SK-N-SH (cell line): ENCODE data around the gene GLB1L3. TPM values are rescaled to one million over a fixed set of nuclear protein-coding genes. Genes with fewer than 3 reads are reported as not detected.

ENCODE experiments used
- CTCF ChIA-PET: fragments of 300-600, 350-600 bp; formaldehyde crosslinking; extraction: SDS; loops from one replicate; lab custom pipeline; 2021; lab: Yijun Ruan, JAX
- POLR2A ChIA-PET: fragments of 350-600 bp; sonication (Branson Sonifier 250); formaldehyde crosslinking; extraction: SDS; loops from one replicate; lab custom pipeline; 2020; ENCODE audit warnings: antibody characterized with exemption, inconsistent platforms; lab: Yijun Ruan, JAX
- DNase-seq: peaks from one replicate; pipeline ENCODE4 v3.0.0; 2012
- H2AFZ ChIP-seq: fragments of 200-600 bp; sonication (generic); 2 replicates; pipeline ENCODE4 v1.8.1; 2016; ENCODE audit warnings: antibody characterized with exemption, mild to moderate bottlenecking, low read depth
- H3F3A ChIP-seq: fragments of 200-600 bp; sonication (generic); replicated peaks from 2 replicates; pipeline ENCODE3; 2016; ENCODE audit warnings: antibody characterized with exemption, mild to moderate bottlenecking; ENCODE audit not compliant: insufficient read depth
- H3K27ac ChIP-seq, 2 experiments: fragments of 200-500 bp in 1 of 2; fragments of 200-600 bp in 1 of 2; sonication (Bioruptor generic) in 1 of 2; sonication (generic), shearing (Covaris generic) in 1 of 2; 2 replicates each; pipeline versions ENCODE4 v1.5.1 to v1.6.1; 2014 to 2016; ENCODE audit warnings: low read depth in 2 of 2, inconsistent platforms in 1 of 2, low read length in 1 of 2, mild to moderate bottlenecking in 1 of 2, mixed read lengths in 1 of 2
- H3K27me3 ChIP-seq: fragments of 200-600 bp; sonication (generic), shearing (Covaris generic); 2 replicates; pipeline ENCODE4 v1.6.1; 2016; ENCODE audit warnings: mixed run types; ENCODE audit not compliant: insufficient read depth
- H3K36me3 ChIP-seq, 2 experiments: fragments of 200-500 bp in 1 of 2; fragments of 200-600 bp in 1 of 2; sonication (Bioruptor generic) in 1 of 2; sonication (generic) in 1 of 2; replicated peaks in 1 of 2; 2 replicates each; pipeline versions ENCODE3 to v1.5.1; 2014 to 2016; ENCODE audit warnings: low read length in 1 of 2, mild to moderate bottlenecking in 1 of 2; ENCODE audit not compliant: insufficient read depth in 2 of 2, control insufficient read depth in 1 of 2
- H3K4me1 ChIP-seq, 2 experiments: fragments of 200-500 bp in 1 of 2; fragments of 200-600 bp in 1 of 2; sonication (Bioruptor generic) in 1 of 2; sonication (generic), shearing (Covaris generic) in 1 of 2; 2 replicates each; pipeline versions ENCODE4 v1.5.1 to v1.6.1; 2014 to 2016; ENCODE audit warnings: low read depth in 1 of 2, low read length in 1 of 2, mixed run types in 1 of 2; ENCODE audit not compliant: insufficient read depth in 2 of 2, control insufficient read depth in 1 of 2
- H3K4me2 ChIP-seq: fragments of 200-600 bp; sonication (generic), shearing (Covaris generic); 2 replicates; pipeline ENCODE4 v1.6.1; 2017; ENCODE audit warnings: mixed run types
- H3K4me3 ChIP-seq, 2 experiments: fragments of 200-500 bp in 1 of 2; fragments of 200-600 bp in 1 of 2; sonication (Bioruptor generic) in 1 of 2; sonication (generic), shearing (Covaris generic) in 1 of 2; 2 replicates each; pipeline versions ENCODE4 v1.5.1 to v1.8.1; 2014 to 2016; ENCODE audit warnings: low read depth in 2 of 2, inconsistent platforms in 1 of 2, low read length in 1 of 2, mild to moderate bottlenecking in 1 of 2, mixed read lengths in 1 of 2, moderate library complexity in 1 of 2
- H3K79me2 ChIP-seq: fragments of 200-600 bp; sonication (generic); 2 replicates; pipeline ENCODE4 v1.8.1; 2017; ENCODE audit warnings: mild to moderate bottlenecking; ENCODE audit not compliant: insufficient read depth
- H3K9ac ChIP-seq: fragments of 200-600 bp; sonication (generic); 2 replicates; pipeline ENCODE4 v1.6.1; 2017; ENCODE audit warnings: mixed run types
- H3K9me2 ChIP-seq: fragments of 200-600 bp; sonication (generic); 2 replicates; pipeline ENCODE4 v1.6.1; 2017; ENCODE audit warnings: mixed run types
- H3K9me3 ChIP-seq: fragments of 200-600 bp; sonication (generic); 2 replicates; pipeline ENCODE4 v1.6.1; 2017; ENCODE audit warnings: mixed run types, mild to moderate bottlenecking, moderate library complexity
- H4K20me1 ChIP-seq: fragments of 200-600 bp; sonication (generic); 2 replicates; pipeline ENCODE4 v1.6.1; 2017; ENCODE audit warnings: mild to moderate bottlenecking, mixed run types; ENCODE audit not compliant: insufficient read depth
- EZH2phosphoT487 ChIP-seq: fragments of 200-600 bp; sonication (generic); IDR thresholded peaks from 2 replicates; pipeline ENCODE4 v1.6.1; 2017; ENCODE audit warnings: low read depth, mixed run types, mild to moderate bottlenecking, antibody characterized with exemption, moderate library complexity, borderline replicate concordance
- FOXJ3 ChIP-seq: sonication (generic); formaldehyde crosslinking; IDR thresholded peaks from 2 replicates; pipeline ENCODE4 v1.5.1; 2020; ENCODE audit warnings: mild to moderate bottlenecking, missing genetic modification reagents
- FOXM1 ChIP-seq: IDR thresholded peaks from 2 replicates; pipeline ENCODE4 v1.4.0; 2012; ENCODE audit warnings: low read depth, mild to moderate bottlenecking
- GABPA ChIP-seq: IDR thresholded peaks from 2 replicates; pipeline ENCODE4 v1.4.0; 2012; ENCODE audit warnings: low read depth, mild to moderate bottlenecking
- GATA2 ChIP-seq: sonication (generic); formaldehyde crosslinking; IDR thresholded peaks from 2 replicates; pipeline ENCODE4 v1.5.0; 2020; ENCODE audit warnings: mild to moderate bottlenecking, missing genetic modification reagents
- JUND ChIP-seq: IDR thresholded peaks from 2 replicates; pipeline ENCODE4 v1.4.0; 2012
- MEF2A ChIP-seq: IDR thresholded peaks from 2 replicates; pipeline ENCODE4 v1.4.0; 2012; ENCODE audit warnings: low read depth, borderline replicate concordance
- MXI1 ChIP-seq: IDR thresholded peaks from 2 replicates; pipeline ENCODE4 v1.6.1; 2012; ENCODE audit warnings: mild to moderate bottlenecking, low read depth, low read length, improper control_type of control experiment
- NFIC ChIP-seq: IDR thresholded peaks from 2 replicates; pipeline ENCODE4 v1.4.0; 2012; ENCODE audit warnings: borderline replicate concordance
- POLR2AphosphoS5 ChIP-seq: IDR thresholded peaks from 2 replicates; pipeline ENCODE4 v1.6.1; 2012; ENCODE audit warnings: low read depth, low read length
- RAD21 ChIP-seq: IDR thresholded peaks from 2 replicates; pipeline ENCODE4 v1.6.1; 2012; ENCODE audit warnings: mild to moderate bottlenecking, low read length
- SMC3 ChIP-seq: IDR thresholded peaks from 2 replicates; pipeline ENCODE4 v1.6.1; 2012; ENCODE audit warnings: low read depth, low read length, improper control_type of control experiment
- TAF1 ChIP-seq: IDR thresholded peaks from 2 replicates; pipeline ENCODE4 v1.6.1; 2012; ENCODE audit warnings: low read depth, mild to moderate bottlenecking, low read length, moderate library complexity, borderline replicate concordance
- TEAD4 ChIP-seq: IDR thresholded peaks from 2 replicates; pipeline ENCODE4 v1.4.0; 2012; ENCODE audit warnings: mild to moderate bottlenecking, borderline replicate concordance; ENCODE audit not compliant: insufficient read depth
- WGBS: methylation state at CpG from one replicate; pipeline ENCODE4 v1.1.6; 2017; ENCODE audit warnings: low lambda C conversion rate; 5-methylcytosine and 5-hydroxymethylcytosine counted together
- polyA plus RNA-seq, 3 experiments: library from polyadenylated mRNA; depleted of rRNA; stranded (reverse); fragments of >200 nt; gene quantifications; 2 replicates each; pipeline ENCODE4 v1.2.3, GENCODE V29; 2012
- TF ChIP-seq, protein P1 (sequence below): IDR thresholded peaks from 2 replicates; pipeline ENCODE4 v1.4.0; 2012; ENCODE audit warnings: low read depth
- TF ChIP-seq, protein P2 (sequence below): IDR thresholded peaks from 2 replicates; pipeline ENCODE4 v1.6.1; 2012; ENCODE audit warnings: mild to moderate bottlenecking, low read depth, low read length, moderate library complexity
- TF ChIP-seq, protein P3 (sequence below): IDR thresholded peaks from 2 replicates; pipeline ENCODE4 v1.4.0; 2012; ENCODE audit warnings: low read depth, borderline replicate concordance
- TF ChIP-seq, protein P4 (sequence below): IDR thresholded peaks from 2 replicates; pipeline ENCODE4; 2012
- TF ChIP-seq, protein P5 (sequence below): fragments of 150-350 bp; IDR thresholded peaks from 2 replicates; pipeline ENCODE4 v1.6.1; 2017; ENCODE audit warnings: antibody characterized with exemption, low read length, low read depth, borderline replicate concordance

GLB1L3 gene
- polyA plus RNA-seq, 1 of the 3 experiments (the other 2 are of a cell fraction), result not detected

DNA sequence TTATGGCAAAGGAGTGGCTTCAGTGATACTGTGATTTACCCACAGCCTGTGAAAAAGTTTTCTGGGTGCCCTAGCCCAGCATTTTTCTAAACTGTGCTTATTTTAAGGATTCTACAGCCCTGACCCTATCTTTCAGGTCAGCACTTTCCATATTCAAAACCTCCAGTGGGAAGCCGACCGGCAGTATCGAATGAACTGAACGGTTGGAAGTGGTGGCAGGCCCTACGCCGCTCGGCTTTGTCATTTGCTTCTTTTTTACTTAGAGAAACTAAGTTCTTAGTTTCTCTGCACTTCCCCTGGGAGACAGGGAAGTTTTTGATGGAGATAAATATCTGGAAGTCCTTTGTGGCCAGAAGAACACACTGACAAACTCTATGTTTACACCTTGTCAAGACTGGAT is 56.6 kb downstream of the GLB1L3 start:
- TF ChIP-seq TAF1 (no peak), GATA2 (CRISPR knock-in tag) (no peak), POLR2AphosphoS5 (no peak), FOXM1 (no peak)
- TF ChIP-seq, protein P1, sequence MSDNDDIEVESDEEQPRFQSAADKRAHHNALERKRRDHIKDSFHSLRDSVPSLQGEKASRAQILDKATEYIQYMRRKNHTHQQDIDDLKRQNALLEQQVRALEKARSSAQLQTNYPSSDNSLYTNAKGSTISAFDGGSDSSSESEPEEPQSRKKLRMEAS, result no peak
- Histone ChIP-seq H3K27me3 (peaks cover 7% of the 10 kb centered on the region; the same call in 1 of the 2 replicates), H3K9me2 (no peaks in the 10 kb centered on the region), H3K9ac (no peak overlapping the region), H4K20me1 (no peaks in the 10 kb centered on the region), H3K79me2 (no peaks in the 10 kb centered on the region), H2AFZ (no peak overlapping the region), H3K4me1 (peaks cover 0 to 3% of the 10 kb centered on the region in 2 experiments; a peak in 2 of 4 replicates), H3K9me3 (no peaks in the 10 kb centered on the region), H3K4me2 (no peak overlapping the region), H3F3A (no peaks in the 10 kb centered on the region), H3K4me3 (no peak overlapping the region; a peak in 1 of 4 replicates), H3K27ac (no peak overlapping the region), H3K36me3 (no peaks in the 10 kb centered on the region)
- ChIA-PET POLR2A (no interaction called here), CTCF (interaction anchor here (0.7 to 1.6 kb wide), 4 partner anchors 11 to 383 kb away, joined by 3 to 5 read pairs (median 3); no protein-coding TSS in a partner anchor)
- 94% methylated on average over 7 of the region's 7 CpGs for WGBS
- DNase-seq, result no peak

DNA sequence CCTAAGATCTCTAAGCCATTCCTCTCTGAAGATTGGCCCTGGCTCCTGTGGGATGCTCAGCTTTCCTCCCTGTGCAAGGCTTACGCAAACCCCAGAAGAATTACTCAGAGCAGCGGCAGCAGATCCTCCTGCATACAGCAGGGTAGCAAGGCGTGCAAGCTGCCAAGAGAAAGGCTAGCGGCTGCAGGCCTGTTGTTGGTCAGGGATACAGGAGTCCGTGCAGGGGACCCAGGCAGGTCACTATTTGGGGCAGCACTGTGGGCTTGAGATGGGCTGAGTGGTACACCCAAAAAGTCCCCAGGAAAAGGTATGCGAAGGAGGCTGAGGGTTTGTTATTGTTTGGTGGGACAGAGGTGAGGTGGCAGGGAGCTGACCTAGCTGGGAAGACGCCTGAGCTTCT is 57.1 kb downstream of the GLB1L3 start:
- POLR2A ChIA-PET, result no interaction called here
- no peak overlapping the region for H3K27ac ChIP-seq
- H4K20me1 ChIP-seq, result no peaks in the 10 kb centered on the region
- no peak overlapping the region for H3K4me2 ChIP-seq
- H3F3A ChIP-seq, result no peaks in the 10 kb centered on the region
- H3K9me3 ChIP-seq, result no peaks in the 10 kb centered on the region
- TF ChIP-seq, protein P2, sequence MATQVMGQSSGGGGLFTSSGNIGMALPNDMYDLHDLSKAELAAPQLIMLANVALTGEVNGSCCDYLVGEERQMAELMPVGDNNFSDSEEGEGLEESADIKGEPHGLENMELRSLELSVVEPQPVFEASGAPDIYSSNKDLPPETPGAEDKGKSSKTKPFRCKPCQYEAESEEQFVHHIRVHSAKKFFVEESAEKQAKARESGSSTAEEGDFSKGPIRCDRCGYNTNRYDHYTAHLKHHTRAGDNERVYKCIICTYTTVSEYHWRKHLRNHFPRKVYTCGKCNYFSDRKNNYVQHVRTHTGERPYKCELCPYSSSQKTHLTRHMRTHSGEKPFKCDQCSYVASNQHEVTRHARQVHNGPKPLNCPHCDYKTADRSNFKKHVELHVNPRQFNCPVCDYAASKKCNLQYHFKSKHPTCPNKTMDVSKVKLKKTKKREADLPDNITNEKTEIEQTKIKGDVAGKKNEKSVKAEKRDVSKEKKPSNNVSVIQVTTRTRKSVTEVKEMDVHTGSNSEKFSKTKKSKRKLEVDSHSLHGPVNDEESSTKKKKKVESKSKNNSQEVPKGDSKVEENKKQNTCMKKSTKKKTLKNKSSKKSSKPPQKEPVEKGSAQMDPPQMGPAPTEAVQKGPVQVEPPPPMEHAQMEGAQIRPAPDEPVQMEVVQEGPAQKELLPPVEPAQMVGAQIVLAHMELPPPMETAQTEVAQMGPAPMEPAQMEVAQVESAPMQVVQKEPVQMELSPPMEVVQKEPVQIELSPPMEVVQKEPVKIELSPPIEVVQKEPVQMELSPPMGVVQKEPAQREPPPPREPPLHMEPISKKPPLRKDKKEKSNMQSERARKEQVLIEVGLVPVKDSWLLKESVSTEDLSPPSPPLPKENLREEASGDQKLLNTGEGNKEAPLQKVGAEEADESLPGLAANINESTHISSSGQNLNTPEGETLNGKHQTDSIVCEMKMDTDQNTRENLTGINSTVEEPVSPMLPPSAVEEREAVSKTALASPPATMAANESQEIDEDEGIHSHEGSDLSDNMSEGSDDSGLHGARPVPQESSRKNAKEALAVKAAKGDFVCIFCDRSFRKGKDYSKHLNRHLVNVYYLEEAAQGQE, result no peak
- TF ChIP-seq, protein P3, sequence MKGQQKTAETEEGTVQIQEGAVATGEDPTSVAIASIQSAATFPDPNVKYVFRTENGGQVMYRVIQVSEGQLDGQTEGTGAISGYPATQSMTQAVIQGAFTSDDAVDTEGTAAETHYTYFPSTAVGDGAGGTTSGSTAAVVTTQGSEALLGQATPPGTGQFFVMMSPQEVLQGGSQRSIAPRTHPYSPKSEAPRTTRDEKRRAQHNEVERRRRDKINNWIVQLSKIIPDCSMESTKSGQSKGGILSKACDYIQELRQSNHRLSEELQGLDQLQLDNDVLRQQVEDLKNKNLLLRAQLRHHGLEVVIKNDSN, result no peak
- TF ChIP-seq, protein P4, sequence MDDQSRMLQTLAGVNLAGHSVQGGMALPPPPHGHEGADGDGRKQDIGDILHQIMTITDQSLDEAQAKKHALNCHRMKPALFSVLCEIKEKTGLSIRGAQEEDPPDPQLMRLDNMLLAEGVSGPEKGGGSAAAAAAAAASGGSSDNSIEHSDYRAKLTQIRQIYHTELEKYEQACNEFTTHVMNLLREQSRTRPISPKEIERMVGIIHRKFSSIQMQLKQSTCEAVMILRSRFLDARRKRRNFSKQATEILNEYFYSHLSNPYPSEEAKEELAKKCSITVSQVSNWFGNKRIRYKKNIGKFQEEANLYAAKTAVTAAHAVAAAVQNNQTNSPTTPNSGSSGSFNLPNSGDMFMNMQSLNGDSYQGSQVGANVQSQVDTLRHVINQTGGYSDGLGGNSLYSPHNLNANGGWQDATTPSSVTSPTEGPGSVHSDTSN, result no peak
- TF ChIP-seq RAD21 (no peak), MXI1 (no peak), TEAD4 (no peak), MEF2A (no peak), FOXM1 (no peak), JUND (no peak), TAF1 (no peak), EZH2phosphoT487 (no peak), NFIC (no peak), FOXJ3 (CRISPR knock-in tag) (no peak), GATA2 (CRISPR knock-in tag) (no peak), SMC3 (no peak), GABPA (no peak)
- TF ChIP-seq, protein P1, result no peak
- TF ChIP-seq, protein P5, sequence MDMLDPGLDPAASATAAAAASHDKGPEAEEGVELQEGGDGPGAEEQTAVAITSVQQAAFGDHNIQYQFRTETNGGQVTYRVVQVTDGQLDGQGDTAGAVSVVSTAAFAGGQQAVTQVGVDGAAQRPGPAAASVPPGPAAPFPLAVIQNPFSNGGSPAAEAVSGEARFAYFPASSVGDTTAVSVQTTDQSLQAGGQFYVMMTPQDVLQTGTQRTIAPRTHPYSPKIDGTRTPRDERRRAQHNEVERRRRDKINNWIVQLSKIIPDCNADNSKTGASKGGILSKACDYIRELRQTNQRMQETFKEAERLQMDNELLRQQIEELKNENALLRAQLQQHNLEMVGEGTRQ, result no peak
- H3K9ac ChIP-seq, result no peak overlapping the region
- H3K9me2 ChIP-seq, result no peaks in the 10 kb centered on the region
- no peak overlapping the region for H2AFZ ChIP-seq
- H3K4me1 ChIP-seq, result peaks cover 0 to 3% of the 10 kb centered on the region in 2 experiments; a peak in 2 of 4 replicates
- no peak for DNase-seq
- CTCF ChIA-PET, result no interaction called here
- H3K27me3 ChIP-seq, result peaks cover 7% of the 10 kb centered on the region; the same call in 1 of the 2 replicates
- H3K79me2 ChIP-seq, result no peaks in the 10 kb centered on the region
- no peak overlapping the region for H3K4me3 ChIP-seq
- 77% methylated on average over 7 of the region's 7 CpGs for WGBS
- H3K36me3 ChIP-seq, result no peaks in the 10 kb centered on the region
